CD14-positive monocyte (primary cell): ENCODE data around the gene LEMD3. TPM values are rescaled to one million over a fixed set of nuclear protein-coding genes. Genes with fewer than 3 reads are reported as not detected.

Experiments
- DNase-seq, 3 donors: peaks; one replicate each; pipeline ENCODE4 v3.0.0-alpha.2; 2011 to 2022
- H2AFZ ChIP-seq: 2 replicates; pipeline ENCODE4 v1.6.0; 2012; ENCODE audit warnings: mild to moderate bottlenecking, low read depth, low read length, inconsistent platforms; ENCODE audit not compliant: insufficient read depth, poor library complexity, severe bottlenecking
- H3K27ac ChIP-seq, 2 donors: 1 replicate in 1 of 2; 2 replicates in 1 of 2; pipeline ENCODE4 v1.5.1; 2012 to 2013; ENCODE audit warnings: low read length in 2 of 2, control low read depth in 1 of 2, inconsistent platforms in 1 of 2, low read depth in 1 of 2, mild to moderate bottlenecking in 1 of 2
- H3K27me3 ChIP-seq, 2 donors: one replicate each; pipeline versions ENCODE4 v1.6.0 to v1.6.1; 2011 to 2013; ENCODE audit warnings: low read length in 2 of 2; ENCODE audit not compliant: control insufficient read depth in 2 of 2, insufficient read depth in 2 of 2
- H3K36me3 ChIP-seq, 2 donors: replicated peaks in 1 of 2; 1 replicate in 1 of 2; 2 replicates in 1 of 2; pipeline versions ENCODE4 v1.5.1 to v1.6.1; 2012 to 2013; ENCODE audit warnings: low read length in 2 of 2, control low read depth in 1 of 2, inconsistent platforms in 1 of 2, mild to moderate bottlenecking in 1 of 2; ENCODE audit not compliant: insufficient read depth in 2 of 2, control insufficient read depth in 1 of 2
- H3K4me1 ChIP-seq, 2 donors: 1 replicate in 1 of 2; 2 replicates in 1 of 2; pipeline versions ENCODE4 v1.5.1 to v1.6.1; 2012 to 2013; ENCODE audit warnings: low read length in 2 of 2, control low read depth in 1 of 2, inconsistent platforms in 1 of 2, mild to moderate bottlenecking in 1 of 2, moderate library complexity in 1 of 2; ENCODE audit not compliant: insufficient read depth in 2 of 2, control insufficient read depth in 1 of 2
- H3K4me2 ChIP-seq: replicated peaks from 2 replicates; pipeline ENCODE3; 2012; ENCODE audit warnings: low read length, moderate library complexity, mild to moderate bottlenecking; ENCODE audit not compliant: poor library complexity, severe bottlenecking; ENCODE audit errors: extremely low read depth
- H3K4me3 ChIP-seq, 3 experiments: fragments of 200-600 bp in 1 of 3; sonication (generic) in 1 of 3; replicated peaks in 1 of 3; 1 replicate in 2 of 3; 2 replicates in 1 of 3; pipeline ENCODE4 v1.5.1; 2011 to 2013; ENCODE audit warnings: low read length in 3 of 3, mild to moderate bottlenecking in 3 of 3, control low read depth in 2 of 3, low read depth in 2 of 3, inconsistent platforms in 1 of 3, moderate library complexity in 1 of 3
- H3K79me2 ChIP-seq: 2 replicates; pipeline ENCODE4 v1.6.0; 2012; ENCODE audit warnings: mild to moderate bottlenecking, control low read depth, inconsistent platforms, low read length, moderate library complexity; ENCODE audit not compliant: insufficient read depth
- H3K9ac ChIP-seq: 2 replicates; pipeline ENCODE4 v1.6.0; 2017; ENCODE audit warnings: low read length, mild to moderate bottlenecking; ENCODE audit not compliant: insufficient read depth, poor library complexity, severe bottlenecking
- H3K9me3 ChIP-seq, 2 donors: replicated peaks in 1 of 2; 1 replicate in 1 of 2; 2 replicates in 1 of 2; pipeline versions ENCODE4 v1.5.1 to v1.6.1; 2012 to 2013; ENCODE audit warnings: low read length in 2 of 2, control low read depth in 1 of 2; ENCODE audit not compliant: control insufficient read depth in 1 of 2, insufficient read depth in 1 of 2
- H4K20me1 ChIP-seq: 2 replicates; pipeline ENCODE4 v1.6.0; 2012; ENCODE audit warnings: mild to moderate bottlenecking, low read length, control low read depth, moderate library complexity; ENCODE audit not compliant: insufficient read depth
- H3K27ac Mint-ChIP-seq, 7 donors: one replicate each; pipeline ENCODE4 v1.8.0; 2020; ENCODE audit warnings: mild to moderate bottlenecking in 7 of 7, mixed read lengths in 7 of 7, moderate library complexity in 6 of 7, inconsistent platforms in 2 of 7
- H3K27me3 Mint-ChIP-seq, 3 donors: one replicate each; pipeline ENCODE4 v1.8.0; 2021 to 2022; ENCODE audit warnings: low read depth in 3 of 3, mild to moderate bottlenecking in 3 of 3, mixed read lengths in 3 of 3, moderate library complexity in 3 of 3, inconsistent platforms in 1 of 3
- H3K36me3 Mint-ChIP-seq, 2 donors: one replicate each; pipeline ENCODE4 v1.8.0; 2020; ENCODE audit warnings: mixed read lengths in 2 of 2, inconsistent platforms in 1 of 2, mild to moderate bottlenecking in 1 of 2
- H3K4me1 Mint-ChIP-seq: one replicate; pipeline ENCODE4 v1.8.0; 2020; ENCODE audit warnings: mild to moderate bottlenecking, mixed read lengths
- H3K4me3 Mint-ChIP-seq, 2 donors: one replicate each; pipeline ENCODE4 v1.8.0; 2020; ENCODE audit warnings: mild to moderate bottlenecking in 2 of 2, mixed read lengths in 2 of 2, moderate library complexity in 1 of 2
- H3K9me3 Mint-ChIP-seq, 7 donors: one replicate each; pipeline ENCODE4 v1.8.0; 2020 to 2022; ENCODE audit warnings: mixed read lengths in 7 of 7, mild to moderate bottlenecking in 6 of 7, moderate library complexity in 6 of 7, inconsistent platforms in 2 of 7
- CTCF ChIP-seq: fragments of 200-600 bp; IDR thresholded peaks from one replicate; pipeline ENCODE4 v1.8.0; 2022; ENCODE audit warnings: antibody characterized with exemption, mild to moderate bottlenecking
- WGBS: methylation state at CpG from one replicate; pipeline ENCODE4 v1.1.5; 2013; ENCODE audit warnings: missing lambda C conversion rate; ENCODE audit not compliant: insufficient coverage; 5-methylcytosine and 5-hydroxymethylcytosine counted together
- intact Hi-C, 2 donors: fragments of 100-400 bp; cut with micrococcal nuclease; formaldehyde crosslinking; loops; one replicate each; pipeline versions ENCODE4 v1.15.0 to v1.15.1; 2023
- polyA plus RNA-seq, 3 donors: library from polyadenylated mRNA; depleted of rRNA in 1 of 3; unstranded in 2 of 3; stranded (reverse) in 1 of 3; fragments of 300-500 nt in 2 of 3; fragments of >200 nt in 1 of 3; fragmentation: Illumina TruSeq in 2 of 3; gene quantifications; 1 replicate in 2 of 3; 2 replicates in 1 of 3; pipeline ENCODE4 v1.2.3, GENCODE V29; 2012 to 2021

LEMD3 gene
- polyA plus RNA-seq, 3 donors: 11.3 to 12.3 (median 11.7) TPM

GRCh38 chr12:65139389-65139788 lies 30.0 kb upstream of the LEMD3 start:
- intact Hi-C loops: no loop called here
- no peaks in the 10 kb centered on the region for H3K36me3 Mint-ChIP-seq
- WGBS: 43% methylated on average over 1 of the region's 1 CpG
- DNase-seq: no peak
- H3K27me3 Mint-ChIP-seq: peaks cover 0 to 7% (median 0%) of the 10 kb centered on the region in 3 donors
- Histone ChIP-seq H3K27ac (no peak overlapping the region), H4K20me1 (no peaks in the 10 kb centered on the region), H3K9ac (no peak overlapping the region), H3K36me3 (no peaks in the 10 kb centered on the region), H3K4me1 (peaks cover 5 to 7% of the 10 kb centered on the region in 2 donors), H3K4me3 (no peak overlapping the region), H2AFZ (no peak overlapping the region), H3K79me2 (no peaks in the 10 kb centered on the region), H3K9me3 (no peaks in the 10 kb centered on the region), H3K4me2 (no peak overlapping the region), H3K27me3 (peaks cover 0 to 4% of the 10 kb centered on the region in 2 donors)
- TF ChIP-seq CTCF: no peak
- peaks cover 7% of the 10 kb centered on the region for H3K4me1 Mint-ChIP-seq
- no peak overlapping the region for H3K27ac Mint-ChIP-seq
- H3K9me3 Mint-ChIP-seq: peaks cover 2 to 11% (median 5%) of the 10 kb centered on the region in 7 donors
- H3K4me3 Mint-ChIP-seq: no peak overlapping the region

- H3K4me3 Mint-ChIP-seq: no peak overlapping the region
- H2AFZ ChIP-seq: no peak overlapping the region
- no peaks in the 10 kb centered on the region for H3K79me2 ChIP-seq
- DNase-seq: no peak
- H3K4me1 ChIP-seq: peaks cover 5 to 7% of the 10 kb centered on the region in 2 donors
- no peaks in the 10 kb centered on the region for H4K20me1 ChIP-seq
- peaks cover 0 to 4% of the 10 kb centered on the region in 2 donors for H3K27me3 ChIP-seq
- intact Hi-C loops: no loop called here
- no peak for TF ChIP-seq CTCF
- H3K4me3 ChIP-seq: no peak overlapping the region
- no peak overlapping the region for H3K9ac ChIP-seq
- peaks cover 7% of the 10 kb centered on the region for H3K4me1 Mint-ChIP-seq
- peaks cover under 1 to 8% (median 5%) of the 10 kb centered on the region in 7 donors for H3K9me3 Mint-ChIP-seq
- no peak overlapping the region for H3K27ac Mint-ChIP-seq
- H3K36me3 ChIP-seq: no peaks in the 10 kb centered on the region
- H3K27me3 Mint-ChIP-seq: peaks cover 0 to 7% (median 0%) of the 10 kb centered on the region in 3 donors
- no peak overlapping the region for H3K4me2 ChIP-seq
- no peak overlapping the region for H3K27ac ChIP-seq
- H3K9me3 ChIP-seq: no peaks in the 10 kb centered on the region
- no peaks in the 10 kb centered on the region for H3K36me3 Mint-ChIP-seq
- no CpG with 5 or more reads among the region's 1 CpG for WGBS
These were observed 28.6 kb upstream of the LEMD3 start for GRCh38 chr12:65140738-65141137.
